Fibroblast of skin of right quadriceps (primary cell): ENCODE results near the gene KIF2A.
A peak's percentile ranks its signal among the peaks of the same experiment; 100 is the strongest.
"Not testable (repeated sequence)": the region's sequence is repeated elsewhere in the genome, so short reads cannot be mapped to it uniquely, and the experiment has no call there.

Experiments
- DNase-seq: peaks from one replicate; pipeline ENCODE4 v3.0.0-alpha.2; 2013

Gene KIF2A

DNA sequence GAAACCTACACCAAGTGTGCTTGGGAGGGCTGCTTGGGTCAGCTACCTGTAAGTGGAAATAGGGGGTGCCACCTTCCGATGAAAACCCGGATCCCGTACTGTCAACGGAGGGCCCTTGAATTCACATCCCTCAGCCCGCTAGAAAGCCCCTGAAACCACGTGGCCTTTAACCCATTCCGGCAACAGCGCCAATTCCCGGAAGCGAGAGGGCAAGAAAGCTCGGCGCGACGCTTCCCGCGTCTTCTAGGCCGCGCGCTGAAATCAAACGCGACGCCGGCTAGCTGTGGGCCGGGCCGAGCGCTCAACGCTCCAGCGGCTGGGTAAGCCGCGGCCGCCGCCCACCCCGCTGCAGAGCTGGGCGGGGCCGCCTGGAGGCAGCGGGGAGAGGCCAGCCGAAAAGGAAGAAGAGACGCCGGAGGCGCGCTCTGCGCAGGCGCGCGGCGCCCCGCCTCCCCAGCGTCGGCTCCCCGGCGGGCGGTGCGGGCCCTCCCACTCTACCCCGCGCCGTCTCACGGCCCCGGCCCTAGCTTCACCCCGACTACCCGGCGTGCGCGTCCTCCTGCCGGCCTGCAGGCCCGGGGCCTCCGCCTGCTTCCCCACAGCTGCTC, at the start of gene KIF2A:
TSS of gene KIF2A (plus strand) at position 492 of the 608 bp plus-strand sequence. CDS start 267 bp downstream, outside the sequence.
- DNase-seq: peak; percentile 94

DNA sequence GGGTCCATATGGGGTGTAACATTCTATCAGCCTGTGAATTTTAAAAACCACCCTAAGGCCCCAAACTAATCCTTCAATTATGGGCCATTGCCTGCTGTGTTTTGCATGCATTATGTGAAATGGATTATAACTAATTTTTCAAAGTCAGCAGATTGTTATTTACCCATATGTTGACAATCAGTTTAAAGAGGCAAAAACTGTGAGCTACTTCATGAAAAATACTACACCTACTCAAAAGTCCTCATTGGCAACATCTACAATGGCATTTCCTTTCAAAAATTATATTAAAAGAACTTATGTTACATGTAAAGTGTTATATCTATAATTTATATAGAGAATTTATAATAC, 49.0 kb upstream of the KIF2A start:
- no peak for DNase-seq

DNA sequence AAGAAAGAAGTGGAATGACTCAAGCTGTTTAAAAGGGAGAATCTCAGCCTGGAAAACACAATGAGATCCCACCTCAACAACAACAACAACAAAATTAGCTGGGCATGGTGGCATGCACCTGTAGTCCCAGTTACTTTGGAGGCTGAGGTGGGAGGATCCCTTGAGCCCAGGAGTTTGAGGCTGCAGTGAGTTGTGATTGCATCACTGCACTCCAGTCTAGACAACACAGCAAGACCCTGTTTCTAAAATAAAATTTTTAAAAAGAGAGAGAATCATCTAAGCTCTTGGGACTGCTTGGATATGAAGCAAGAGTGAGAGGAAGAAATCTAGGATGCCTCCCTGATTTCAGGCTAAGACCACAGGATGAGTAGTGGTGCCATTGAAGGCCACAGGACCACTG, 47.4 kb upstream of the KIF2A start:
- no peak for DNase-seq

DNA sequence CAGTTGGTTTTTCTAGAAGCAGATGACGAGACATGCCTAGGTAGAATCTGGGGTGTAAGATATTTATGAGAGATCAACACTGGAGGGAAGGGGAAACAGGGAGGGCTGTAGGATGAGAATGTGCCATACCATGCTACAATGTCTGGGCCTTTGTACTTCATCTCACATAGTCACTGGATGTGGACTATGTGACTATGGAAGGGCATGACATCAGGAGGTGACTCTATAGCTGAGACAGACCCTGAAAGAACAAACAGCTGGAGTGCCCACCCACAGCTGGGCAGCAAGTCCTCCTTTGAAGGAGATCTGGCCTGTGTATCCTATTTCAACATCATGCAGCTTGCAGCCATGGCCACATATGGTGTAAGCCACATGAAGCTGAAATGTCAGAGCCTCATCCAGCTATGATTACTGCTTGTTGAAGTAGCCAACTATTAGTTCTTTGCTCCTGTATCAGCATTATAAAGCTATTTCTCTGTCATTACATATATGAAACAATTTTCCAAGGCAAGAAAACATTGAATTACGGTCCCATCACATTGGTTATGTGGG, 46.2 kb upstream of the KIF2A start:
- no peak for DNase-seq

DNA sequence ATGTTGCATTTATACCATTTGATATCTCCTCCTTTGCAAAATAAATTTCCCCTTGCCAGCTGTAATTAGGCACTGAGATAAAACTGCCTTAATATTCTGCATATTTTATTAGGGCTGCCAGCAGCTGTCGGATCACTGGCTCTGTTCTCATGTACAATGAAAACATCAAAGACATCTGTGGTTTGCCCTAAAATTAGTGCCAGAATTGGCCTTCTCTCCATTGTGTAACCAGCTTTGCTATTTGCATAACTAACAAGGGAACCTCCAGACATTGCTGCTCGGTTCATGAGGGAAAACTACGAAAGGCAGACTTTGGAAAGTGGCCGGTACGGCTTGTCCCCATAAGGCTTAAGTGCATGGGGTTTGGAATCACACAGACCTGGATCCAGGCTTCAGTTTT, 45.5 kb upstream of the KIF2A start:
- DNase-seq: no peak

DNA sequence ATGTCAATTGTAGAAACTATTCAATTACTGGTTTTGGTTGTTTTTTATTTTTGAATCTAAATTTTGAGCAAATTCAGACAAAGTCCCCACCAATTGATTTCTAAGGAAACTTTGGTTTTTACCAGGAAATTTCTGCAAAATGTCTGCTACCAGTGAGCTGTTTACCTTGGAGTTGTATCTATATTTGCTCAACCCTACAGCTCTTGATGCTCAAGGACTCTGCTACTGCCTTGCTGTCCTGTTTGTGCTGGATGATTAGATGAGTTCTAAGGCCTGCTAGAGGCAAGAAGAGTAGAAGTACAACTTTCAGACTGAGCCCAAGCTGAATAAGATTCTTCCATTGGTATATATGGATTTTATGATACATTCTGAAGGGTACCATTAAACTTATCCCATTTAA, 42.6 kb upstream of the KIF2A start:
- no peak for DNase-seq

DNA sequence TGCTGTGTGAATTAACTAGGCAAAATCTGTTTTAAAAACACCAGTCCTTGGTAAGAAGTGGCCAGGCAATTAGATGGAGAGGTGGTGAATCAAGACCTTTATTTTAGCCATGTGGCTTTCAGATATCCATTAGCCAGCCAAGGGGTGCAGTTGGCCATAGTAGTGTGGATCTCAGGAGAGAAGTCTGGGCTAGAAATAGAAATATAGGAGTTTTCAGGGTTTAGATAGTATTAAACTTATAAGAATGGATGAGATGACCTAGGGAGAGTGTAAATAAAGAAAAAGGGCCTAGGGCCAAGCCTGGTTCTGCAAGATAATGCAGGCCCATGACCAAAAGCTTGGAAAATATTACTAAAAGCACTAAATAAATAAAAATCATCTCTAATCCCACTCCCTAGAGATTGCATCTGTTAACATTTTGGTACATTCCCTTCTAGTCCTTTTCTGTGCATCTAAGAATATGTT, 40.3 kb upstream of the KIF2A start:
- no peak for DNase-seq

DNA sequence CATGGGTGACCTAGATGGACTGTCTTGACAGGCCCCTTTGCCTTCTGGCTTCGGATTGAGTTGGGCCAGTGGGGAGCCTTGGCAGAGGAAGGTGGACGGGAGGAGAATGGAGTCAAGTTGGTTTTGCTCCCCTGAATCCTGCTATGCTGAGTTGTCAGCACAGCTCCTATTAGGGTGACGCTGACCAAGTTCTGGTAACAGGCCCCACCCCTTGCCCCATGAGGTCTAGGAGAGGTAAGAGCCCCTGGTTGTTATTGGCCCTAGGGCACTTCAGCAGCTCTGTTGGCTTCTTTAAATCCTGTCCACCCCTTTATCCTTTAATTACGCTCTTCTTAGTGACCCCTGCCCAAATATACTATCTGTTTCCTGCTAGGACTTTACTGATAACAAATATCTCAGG, 39.4 kb upstream of the KIF2A start:
- no peak for DNase-seq

DNA sequence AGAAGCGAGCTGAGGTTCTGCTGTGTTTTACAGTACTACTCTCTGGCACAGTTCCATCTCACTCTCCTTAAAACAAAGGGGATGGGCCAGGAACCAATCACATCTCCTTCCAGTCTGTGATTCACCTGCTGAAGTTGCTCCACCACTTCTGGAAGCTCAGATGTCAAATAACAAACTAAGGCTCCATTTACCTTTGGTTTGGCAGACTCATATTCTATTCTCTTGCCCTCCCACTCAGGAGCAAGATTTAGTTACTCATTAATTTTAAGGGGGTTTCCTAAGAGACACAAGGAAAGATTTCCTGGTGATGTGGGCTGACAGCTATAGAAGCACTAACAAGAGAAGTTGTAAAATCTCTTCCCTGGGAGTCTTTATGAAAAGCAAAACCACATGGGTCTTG, 37.8 kb upstream of the KIF2A start:
- no peak for DNase-seq

DNA sequence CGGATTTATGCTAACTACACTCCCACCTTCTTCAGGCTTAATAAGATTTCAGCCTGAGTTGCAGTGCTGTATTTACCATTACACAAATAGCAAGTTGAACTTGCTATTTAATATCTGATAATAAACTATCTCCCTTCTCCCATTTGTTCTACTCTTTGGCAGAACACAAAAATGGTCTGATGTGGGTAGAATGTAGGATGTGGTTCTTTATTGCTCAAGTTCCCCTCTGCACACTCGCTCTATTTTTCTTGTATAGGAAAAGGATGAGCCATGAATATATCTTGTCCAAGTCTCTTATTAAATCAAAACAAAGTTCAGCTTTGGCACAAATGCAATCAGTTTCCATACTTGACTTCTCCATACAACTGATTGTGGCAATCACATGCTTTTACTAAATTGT, 37.2 kb upstream of the KIF2A start:
- DNase-seq: no peak

DNA sequence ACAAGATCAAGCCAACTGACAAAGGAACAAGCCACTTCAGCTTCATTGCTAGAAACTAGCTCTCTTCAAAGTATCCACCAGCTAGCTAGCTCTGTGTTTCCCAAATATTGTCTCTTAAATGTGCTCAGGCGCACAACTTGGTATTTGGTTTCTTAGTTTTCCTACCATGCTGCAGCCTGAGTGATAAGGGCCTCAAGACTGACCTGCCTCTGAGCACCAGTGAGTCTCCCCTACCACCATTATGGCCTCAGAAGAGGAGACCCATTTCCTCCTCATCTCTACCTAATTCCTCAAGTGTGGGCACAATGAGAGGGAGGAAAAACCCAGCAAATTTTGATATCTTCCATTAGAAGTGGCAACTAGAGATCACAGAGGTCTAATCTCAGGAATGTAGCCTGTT, 34.6 kb upstream of the KIF2A start:
- no peak for DNase-seq

DNA sequence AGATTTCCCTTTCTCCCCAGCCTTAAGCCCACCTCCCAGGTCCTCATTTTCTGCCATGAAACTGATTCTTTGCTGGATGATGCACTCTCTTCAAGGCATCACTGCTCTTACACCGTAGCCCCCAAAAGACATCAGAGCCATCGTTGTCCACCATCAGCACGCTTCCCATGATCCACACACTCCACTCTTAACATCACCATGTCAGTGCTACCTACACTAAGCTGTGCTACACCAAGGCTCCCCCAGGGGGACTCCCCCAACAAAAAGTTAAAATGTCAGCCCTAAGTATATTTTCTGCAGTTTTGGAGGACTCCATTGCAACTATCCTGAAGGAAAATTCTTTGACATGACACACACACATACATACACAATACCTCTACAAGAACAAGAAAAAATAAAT, 34.1 kb upstream of the KIF2A start:
- no peak for DNase-seq

DNA sequence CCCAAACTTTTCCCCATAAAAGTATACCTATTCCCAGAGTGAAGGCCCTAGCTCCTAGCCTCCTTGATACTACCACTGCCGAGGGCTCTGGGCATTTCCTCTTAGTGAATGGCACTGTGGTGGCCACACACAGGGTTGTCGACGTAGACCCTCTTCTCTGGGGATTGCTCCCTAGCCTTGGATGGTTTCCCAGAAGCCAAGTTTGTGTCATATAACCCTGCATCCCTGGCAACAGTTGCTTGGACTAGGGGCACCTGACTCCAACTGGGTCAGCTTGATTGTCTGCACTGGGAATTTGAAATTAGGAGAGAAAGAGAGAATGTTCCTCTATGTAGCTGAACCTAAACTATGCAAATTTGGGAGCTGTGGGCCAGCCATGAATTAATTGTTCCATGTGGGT, 32.3 kb upstream of the KIF2A start:
- no peak for DNase-seq

DNA sequence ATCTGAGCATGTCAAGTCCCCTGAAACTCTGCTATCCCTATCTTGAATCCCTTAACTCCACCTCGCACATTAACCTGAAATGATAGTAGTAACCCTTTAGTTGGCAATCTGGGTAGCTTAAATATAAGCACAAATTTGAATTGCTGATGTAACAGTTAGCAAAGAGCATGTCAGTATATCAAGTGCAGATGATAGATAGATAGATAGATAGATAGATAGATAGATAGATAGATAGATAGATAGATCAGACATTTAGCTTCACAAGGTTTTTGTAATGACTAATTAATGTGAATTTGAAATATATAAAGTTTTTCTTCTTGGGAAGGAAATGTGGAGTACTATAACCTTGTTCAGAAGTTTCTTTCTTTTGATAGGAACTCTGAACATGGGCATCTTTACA, 30.4 kb upstream of the KIF2A start:
- DNase-seq: no peak

DNA sequence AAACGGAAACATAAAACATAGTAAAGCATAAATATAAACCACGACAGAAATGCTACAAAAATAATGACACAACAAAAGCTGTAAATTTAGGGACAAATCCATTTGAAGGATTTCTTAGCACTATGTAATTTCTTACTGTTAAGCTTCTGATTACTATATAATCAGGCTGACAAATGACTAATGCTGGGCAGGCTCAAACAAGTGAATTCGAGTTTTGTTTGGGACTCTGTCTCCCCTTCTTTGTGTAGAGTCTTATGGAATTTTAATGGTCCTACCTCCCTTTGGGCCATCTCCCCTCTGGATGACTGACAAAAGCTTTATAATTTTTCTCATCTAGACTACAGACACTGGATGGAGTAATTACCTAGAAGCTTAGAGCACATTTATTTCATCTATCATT, 24.6 kb upstream of the KIF2A start:
- no peak for DNase-seq

DNA sequence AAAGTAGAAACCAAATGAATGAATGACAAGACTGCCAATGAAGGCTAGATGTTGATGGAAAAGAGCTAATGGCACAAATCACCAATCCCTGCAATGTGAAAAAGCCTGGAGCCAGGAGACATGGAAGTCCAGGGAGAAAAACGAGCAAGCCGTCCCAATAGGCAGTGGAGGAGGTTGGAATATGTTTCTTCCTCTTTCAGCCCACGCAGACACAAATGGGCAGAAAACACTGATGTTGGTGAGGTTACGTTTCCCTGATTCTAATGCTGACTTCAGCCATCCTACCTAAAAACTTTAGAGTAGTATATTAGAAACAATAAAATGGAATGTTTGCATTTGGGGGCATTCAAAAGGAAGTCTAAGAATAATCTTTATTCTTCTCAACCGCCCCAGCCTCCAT, 23.9 kb upstream of the KIF2A start:
- DNase-seq: no peak

DNA sequence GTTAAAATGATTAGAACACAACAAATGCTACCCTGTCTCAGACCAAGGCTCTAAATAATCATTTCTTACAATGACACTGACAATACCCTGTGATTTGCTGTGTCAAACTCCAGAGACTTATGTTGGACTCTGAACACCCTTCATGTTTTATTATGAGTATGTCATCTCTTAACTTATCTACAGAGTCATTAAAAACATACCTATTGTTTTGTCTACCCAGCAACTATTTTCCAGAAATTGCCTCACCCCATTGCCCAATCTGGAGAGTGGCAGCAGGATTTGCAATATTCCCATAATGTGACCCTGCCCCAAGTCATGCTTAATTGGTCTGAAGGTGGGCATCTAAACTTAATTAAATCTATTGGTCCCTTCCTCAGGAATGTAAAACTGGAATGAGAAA, 23.0 kb upstream of the KIF2A start:
- no peak for DNase-seq

DNA sequence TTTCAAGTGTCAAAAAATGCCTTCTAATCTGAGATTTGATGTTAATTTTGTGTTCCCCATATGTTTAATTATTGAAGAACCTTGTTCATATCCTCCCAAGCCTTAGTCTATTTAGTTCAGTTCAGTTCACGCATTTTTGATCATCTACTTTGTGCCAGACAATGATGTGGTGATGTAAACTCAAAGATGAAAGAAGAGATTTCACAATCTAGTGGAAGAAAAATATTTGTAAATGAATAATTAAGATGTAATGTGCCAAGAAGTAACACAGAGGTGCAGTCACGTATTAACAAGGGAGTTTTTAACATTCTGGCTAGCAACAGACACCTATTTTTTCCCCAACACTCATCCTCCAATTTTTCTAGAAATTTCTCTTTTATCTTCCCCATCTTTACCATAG, 22.1 kb upstream of the KIF2A start:
- no peak for DNase-seq

DNA sequence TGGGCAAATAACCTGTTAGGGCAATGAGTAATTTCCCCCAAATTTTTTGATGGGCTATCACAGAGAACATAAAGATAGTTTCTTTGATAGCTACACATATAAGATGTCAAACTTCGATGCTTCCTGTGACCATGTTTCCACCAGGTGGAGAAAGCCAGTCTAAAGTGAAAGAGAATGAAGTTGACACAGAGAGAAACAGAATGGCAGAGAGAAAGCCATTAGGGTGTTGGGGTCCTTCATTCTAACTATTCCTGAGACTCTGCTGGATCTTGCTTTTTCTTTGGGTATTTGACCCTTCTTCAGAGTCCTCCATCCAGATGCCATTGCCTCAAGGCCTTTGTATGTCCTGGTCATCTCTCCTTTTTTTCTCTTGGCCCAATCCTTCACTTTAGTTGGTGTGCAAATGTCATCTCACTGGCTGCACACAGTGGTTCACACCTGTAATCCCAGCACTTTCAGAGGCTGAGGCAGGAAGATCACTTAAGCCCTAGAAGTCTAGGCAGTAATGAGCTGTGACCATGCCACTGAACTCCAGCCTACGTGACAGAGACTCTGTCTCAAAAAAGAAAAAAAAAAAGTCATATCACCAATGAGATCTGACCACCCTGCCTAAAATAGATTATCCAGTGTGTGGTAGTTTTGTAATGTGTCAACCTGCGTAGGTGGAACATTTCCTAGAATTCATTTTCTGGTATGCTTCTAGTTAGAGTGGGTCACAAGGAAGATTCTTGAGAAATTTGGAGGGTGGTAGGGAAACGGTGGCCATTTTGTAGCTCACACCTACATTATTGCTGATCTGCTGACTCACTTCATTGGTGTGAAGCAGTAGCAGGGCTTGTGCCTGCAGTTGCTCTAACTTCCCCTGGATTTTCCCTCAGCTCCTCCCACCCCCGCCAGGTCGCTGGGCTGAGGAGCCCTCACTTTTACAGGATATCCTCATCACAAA, 20.8 kb upstream of the KIF2A start:
- DNase-seq: no peak

DNA sequence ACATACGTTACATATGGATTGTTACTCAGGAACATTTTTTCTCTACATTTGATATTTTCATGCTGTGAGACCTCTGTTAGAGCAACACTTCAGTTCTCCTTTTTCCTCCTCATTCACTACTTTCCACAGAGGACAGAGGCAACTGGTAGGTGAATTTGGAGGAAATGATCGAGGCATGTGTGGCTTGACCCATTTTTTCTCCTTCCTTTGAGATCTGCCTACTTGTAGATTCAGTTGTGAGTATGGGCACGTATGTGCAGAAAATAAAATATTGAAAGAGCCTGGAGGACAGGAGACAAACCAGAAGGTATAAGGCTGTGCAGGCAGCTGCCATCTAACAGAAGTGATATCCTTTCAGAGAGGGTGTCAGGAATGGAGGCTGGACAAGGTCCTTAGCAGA, 19.2 kb upstream of the KIF2A start:
- no peak for DNase-seq

DNA sequence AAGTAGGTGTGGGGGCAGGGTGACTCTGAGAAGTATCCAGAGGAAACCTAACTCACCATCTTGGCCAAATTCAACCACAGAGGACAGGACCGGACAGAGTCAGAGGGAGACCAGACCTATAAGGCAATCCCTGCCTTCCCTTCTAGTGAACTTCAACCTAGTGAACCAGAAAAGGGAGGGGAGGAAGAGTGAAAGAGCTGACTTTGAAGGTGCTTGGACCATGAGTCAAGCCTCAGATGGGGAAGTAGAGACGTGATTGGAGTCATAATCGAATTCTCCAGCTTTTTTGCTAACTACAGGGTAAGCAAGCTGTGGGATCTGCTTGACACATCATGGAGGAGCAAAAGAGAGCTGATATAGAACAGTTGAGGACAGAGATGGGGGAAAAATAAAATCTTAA, 18.8 kb upstream of the KIF2A start:
- no peak for DNase-seq

DNA sequence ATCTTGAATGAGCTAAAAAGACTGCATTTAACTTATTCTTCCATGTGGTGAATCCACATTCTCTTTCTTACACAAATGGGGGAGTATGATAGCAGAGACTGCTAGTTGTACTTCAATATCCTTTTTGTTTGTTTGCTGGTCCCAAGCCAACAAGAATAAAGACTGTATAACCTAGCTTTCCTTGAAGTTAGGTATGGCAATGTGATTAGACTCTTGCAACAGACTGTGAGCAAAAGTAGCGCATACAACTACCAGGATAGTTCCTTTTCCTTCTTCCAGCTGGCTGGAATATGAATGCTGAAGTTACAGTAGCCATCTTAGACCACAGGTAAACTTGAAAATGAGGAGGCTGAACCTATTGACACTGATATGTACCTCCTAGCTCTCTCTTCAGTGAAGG, 17.9 kb upstream of the KIF2A start:
- no peak for DNase-seq

DNA sequence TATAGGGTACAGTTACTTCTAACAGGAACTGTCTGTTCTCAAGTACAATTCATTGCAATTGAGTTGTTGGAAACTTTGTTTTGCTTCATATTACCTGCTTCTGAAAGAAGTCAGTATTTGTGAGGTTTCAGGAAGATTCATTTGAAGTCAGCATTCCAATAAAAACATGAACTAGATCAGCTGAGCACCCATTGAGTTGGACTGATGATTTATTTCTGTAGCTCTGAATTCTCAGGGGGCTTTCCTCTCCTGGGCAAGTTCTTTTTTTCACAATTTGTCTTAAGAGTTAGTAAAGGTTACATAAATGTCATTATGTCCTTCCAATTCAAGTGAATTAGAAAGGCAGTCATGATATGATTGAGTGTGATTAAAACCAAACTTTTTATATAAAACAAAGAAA, 16.2 kb upstream of the KIF2A start:
- DNase-seq: no peak

DNA sequence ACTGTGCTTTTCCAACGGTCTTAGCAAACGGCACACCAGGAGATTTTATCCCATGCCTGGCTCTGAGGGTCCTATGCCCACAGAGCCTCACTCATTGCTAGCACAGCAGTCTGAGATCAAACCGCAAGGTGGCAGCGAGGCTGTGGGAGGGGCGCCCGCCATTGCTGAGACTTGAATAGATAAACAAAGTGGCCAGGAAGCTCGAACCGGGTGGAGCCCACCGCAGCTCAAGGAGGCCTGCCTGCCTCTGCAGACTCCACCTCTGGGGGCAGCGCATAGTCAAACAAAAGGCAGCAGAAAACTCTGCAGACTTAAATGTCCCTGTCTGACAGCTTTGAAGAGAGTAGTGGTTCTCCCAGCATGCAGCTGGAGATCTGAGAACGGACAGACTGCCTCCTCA, 14.2 kb upstream of the KIF2A start:
- DNase-seq: not testable (repeated sequence)
